HG03342 (cell line): Measurements from ENCODE around the gene SEZ6L.

Experiments
- ATAC-seq: cut with Tn5 transposase; IDR thresholded peaks from one replicate; pipeline ENCODE4 v1.9.1; 2021; ENCODE audit warnings: mild to moderate bottlenecking, moderate library complexity; ENCODE audit not compliant: unreplicated experiment

SEZ6L gene

DNA sequence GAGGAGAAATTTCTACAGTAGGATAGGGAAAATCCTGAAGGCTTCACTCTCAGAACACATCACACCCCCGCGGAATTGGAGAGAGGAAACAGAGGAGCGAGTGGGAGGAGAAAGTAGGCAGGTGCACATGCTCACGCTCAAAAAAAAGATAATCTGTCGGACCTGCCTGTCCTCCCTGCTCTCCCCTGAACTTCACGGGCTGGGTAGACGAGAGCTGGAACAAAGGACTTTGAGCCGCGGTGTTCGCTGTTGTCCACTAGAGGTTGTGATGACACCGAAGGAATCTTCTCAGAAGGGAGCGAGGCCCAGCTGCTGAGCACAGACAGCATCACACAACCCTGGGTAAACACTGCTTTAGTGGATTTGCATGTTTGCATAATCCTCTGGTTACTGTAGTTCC lies 5.0 kb downstream of the SEZ6L start:
- ATAC-seq = no peak

GRCh38 chr22:26182723-26183122 lies 13.5 kb downstream of the SEZ6L start:
- ATAC-seq = no peak

DNA sequence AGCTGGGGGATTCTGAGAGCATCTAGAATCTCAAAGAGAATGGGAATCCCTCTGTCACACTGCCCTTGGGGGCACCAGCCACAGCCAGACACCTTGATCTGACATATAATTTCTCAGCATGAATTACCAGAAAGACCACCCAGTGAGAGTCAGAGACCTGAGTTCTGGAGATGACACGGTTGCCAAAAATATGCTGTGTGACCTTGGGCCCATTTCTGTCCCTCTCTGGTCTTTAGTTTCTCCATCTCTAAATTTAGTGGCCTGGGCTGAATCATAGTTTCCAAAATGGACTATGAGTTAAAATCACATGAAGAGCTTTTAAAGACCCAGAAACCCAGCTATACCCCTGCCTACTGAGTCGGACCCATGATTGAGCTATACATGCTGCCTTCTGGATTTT lies 15.9 kb downstream of the SEZ6L start:
- ATAC-seq = no peak

- ATAC-seq = no peak
Measured at GRCh38 chr22:26188341-26188740, 19.1 kb downstream of the SEZ6L start.

- no peak for ATAC-seq
Measured at GRCh38 chr22:26194313-26194712, 25.1 kb downstream of the SEZ6L start.

- ATAC-seq = no peak
Measured at GRCh38 chr22:26194877-26195276, 25.6 kb downstream of the SEZ6L start.

- ATAC-seq = no peak
Measured at GRCh38 chr22:26196657-26197056, 27.4 kb downstream of the SEZ6L start.

GRCh38 chr22:26197425-26197824 lies 28.2 kb downstream of the SEZ6L start:
- ATAC-seq = no peak

- no peak for ATAC-seq
Measured at GRCh38 chr22:26199665-26200064, 30.4 kb downstream of the SEZ6L start.

- ATAC-seq = no peak
Measured at GRCh38 chr22:26202280-26202924, 33.1 kb downstream of the SEZ6L start.

DNA sequence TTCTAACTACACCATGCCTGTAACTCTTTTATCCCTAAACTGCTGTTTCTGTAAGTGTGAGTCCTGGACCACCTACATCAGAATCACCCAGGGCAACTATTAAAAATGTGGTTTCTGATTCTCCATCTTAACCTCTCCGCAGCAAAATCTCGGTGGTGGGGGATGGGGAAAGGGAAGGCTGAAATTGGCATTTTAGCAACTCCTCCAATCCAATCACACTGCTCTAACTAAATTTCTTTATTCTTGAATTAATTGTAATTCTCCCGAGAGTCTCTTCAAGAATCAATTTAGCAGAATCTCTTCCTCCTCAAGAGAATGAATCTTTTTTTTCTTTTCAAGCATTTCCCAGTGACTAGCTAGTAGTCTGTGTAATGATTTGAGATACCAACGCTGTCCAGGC lies 36.2 kb downstream of the SEZ6L start:
- ATAC-seq = no peak

DNA sequence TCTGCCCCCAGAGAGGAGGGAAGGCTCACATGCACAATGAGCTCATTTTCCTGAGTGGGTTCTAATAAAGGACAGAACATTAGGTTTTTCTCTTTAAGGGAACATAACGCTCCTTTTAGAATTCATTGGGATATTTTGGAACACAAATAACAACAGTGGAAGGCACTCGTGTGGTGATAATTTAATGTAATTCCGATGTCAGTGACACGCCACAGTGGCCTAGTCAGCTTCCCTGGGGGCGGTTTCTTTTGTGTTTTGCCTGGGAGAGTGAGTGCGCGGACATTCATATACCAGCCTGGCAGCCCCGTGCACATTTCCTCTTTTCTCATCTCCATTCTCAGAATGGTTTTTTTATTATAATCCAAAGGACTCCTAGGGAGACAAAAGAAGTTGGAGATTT lies 41.1 kb downstream of the SEZ6L start:
- ATAC-seq = no peak

DNA sequence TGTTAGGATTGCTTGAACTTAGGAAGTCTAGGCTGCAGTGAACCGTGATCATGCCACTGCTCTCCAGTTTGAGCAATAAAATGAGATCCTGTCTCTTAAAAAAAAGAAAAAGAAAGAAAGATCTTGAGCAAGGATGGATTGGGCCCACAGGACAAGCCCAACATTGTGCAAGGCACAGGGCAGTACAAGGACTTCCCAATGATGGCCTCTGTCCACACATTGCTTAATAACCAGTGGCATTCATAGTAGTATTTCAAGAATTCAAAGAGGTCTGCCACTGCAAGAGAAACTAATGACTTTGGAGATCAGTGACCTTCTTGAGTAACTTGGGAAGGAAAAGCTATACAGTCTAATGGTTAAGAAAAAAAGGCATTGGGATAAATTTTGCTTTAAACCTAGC lies 44.6 kb downstream of the SEZ6L start:
- no peak for ATAC-seq

- no peak for ATAC-seq
Measured at GRCh38 chr22:26214466-26214865, 45.2 kb downstream of the SEZ6L start.

GRCh38 chr22:26215736-26216135 lies 46.5 kb downstream of the SEZ6L start:
- no peak for ATAC-seq

- ATAC-seq = no peak
Measured at GRCh38 chr22:26225207-26225606, 55.9 kb downstream of the SEZ6L start.

- no peak for ATAC-seq
Measured at GRCh38 chr22:26226538-26227297, 57.5 kb downstream of the SEZ6L start.

GRCh38 chr22:26229910-26230309 lies 60.6 kb downstream of the SEZ6L start:
- no peak for ATAC-seq

DNA sequence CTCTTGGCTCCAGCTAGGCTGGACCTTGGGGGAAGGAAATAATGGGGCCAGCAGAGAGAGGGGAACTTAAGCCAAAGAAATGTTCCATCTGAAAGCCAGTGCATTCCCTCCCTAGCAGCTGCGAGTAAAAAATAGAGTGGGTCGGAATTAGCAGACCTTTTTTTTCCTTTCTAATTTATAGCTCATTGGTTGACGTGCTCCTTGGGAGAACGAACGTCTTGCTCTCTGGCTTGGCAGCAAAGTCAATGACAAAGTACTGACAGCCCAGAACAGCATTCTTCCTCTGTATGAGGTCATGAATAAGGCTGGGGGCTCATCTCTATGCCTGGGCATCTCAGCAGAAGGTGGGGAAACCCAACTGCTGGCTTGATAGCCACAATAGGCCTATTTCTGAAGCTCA lies 65.0 kb downstream of the SEZ6L start:
- no peak for ATAC-seq

GRCh38 chr22:26235792-26236487 lies 66.7 kb downstream of the SEZ6L start:
- no peak for ATAC-seq

DNA sequence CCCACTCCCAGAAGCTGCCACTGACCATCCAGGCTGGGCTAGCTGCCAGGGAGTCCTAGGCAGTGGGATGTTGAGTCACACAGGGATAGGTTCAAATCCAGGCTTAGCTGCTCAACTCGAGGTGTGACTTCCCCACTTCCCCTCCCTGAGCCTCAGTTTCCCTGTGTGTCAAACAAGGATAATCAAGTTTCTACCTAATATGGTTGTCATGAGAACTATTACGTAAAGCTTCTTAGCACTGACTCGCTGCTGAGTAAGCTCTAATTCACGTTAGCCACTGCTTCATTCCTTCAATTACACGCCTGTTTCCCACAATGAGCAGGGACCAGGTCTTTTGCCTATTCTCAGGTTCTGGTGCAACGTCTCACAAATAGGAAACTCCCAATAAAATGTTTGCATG lies 67.7 kb downstream of the SEZ6L start:
- ATAC-seq = no peak

GRCh38 chr22:26238596-26238995 lies 69.3 kb downstream of the SEZ6L start:
- ATAC-seq = no peak
